ENCODE measurements around the gene STAT2.

- TF ChIP-seq PBX3 (CRISPR knock-in tag; IDR thresholded peaks at IDR 0.05; ENCODE audit: borderline replicate concordance) (no peak), ZSCAN30 (CRISPR knock-in tag; IDR thresholded peaks at IDR 0.05) (no peak), ZFP36L2 (CRISPR knock-in tag; IDR thresholded peaks at IDR 0.05) (no peak), ZFP36 (IDR thresholded peaks at IDR 0.05; ENCODE audit: borderline replicate concordance, low read depth, low read length, partially characterized antibody) (no peak), PTBP1 (IDR thresholded peaks at IDR 0.05; ENCODE audit: low read depth, low read length, poor library complexity, severe bottlenecking) (no peak), ATF2 (CRISPR knock-in tag; IDR thresholded peaks at IDR 0.05) (no peak), GABPA (IDR thresholded peaks at IDR 0.05; ENCODE audit: low read depth, low read length) (no peak), GABPA (CRISPR knock-in tag; IDR thresholded peaks at IDR 0.05; ENCODE audit: low read depth) (no peak)
- TF ChIP-seq, protein P1, sequence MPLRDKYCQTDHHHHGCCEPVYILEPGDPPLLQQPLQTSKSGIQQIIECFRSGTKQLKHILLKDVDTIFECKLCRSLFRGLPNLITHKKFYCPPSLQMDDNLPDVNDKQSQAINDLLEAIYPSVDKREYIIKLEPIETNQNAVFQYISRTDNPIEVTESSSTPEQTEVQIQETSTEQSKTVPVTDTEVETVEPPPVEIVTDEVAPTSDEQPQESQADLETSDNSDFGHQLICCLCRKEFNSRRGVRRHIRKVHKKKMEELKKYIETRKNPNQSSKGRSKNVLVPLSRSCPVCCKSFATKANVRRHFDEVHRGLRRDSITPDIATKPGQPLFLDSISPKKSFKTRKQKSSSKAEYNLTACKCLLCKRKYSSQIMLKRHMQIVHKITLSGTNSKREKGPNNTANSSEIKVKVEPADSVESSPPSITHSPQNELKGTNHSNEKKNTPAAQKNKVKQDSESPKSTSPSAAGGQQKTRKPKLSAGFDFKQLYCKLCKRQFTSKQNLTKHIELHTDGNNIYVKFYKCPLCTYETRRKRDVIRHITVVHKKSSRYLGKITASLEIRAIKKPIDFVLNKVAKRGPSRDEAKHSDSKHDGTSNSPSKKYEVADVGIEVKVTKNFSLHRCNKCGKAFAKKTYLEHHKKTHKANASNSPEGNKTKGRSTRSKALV (CRISPR knock-in tag; IDR thresholded peaks at IDR 0.05), result no peak
- TF ChIP-seq, protein P2, sequence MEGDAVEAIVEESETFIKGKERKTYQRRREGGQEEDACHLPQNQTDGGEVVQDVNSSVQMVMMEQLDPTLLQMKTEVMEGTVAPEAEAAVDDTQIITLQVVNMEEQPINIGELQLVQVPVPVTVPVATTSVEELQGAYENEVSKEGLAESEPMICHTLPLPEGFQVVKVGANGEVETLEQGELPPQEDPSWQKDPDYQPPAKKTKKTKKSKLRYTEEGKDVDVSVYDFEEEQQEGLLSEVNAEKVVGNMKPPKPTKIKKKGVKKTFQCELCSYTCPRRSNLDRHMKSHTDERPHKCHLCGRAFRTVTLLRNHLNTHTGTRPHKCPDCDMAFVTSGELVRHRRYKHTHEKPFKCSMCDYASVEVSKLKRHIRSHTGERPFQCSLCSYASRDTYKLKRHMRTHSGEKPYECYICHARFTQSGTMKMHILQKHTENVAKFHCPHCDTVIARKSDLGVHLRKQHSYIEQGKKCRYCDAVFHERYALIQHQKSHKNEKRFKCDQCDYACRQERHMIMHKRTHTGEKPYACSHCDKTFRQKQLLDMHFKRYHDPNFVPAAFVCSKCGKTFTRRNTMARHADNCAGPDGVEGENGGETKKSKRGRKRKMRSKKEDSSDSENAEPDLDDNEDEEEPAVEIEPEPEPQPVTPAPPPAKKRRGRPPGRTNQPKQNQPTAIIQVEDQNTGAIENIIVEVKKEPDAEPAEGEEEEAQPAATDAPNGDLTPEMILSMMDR (CRISPR knock-in tag; IDR thresholded peaks at IDR 0.05), result peak; percentile 49
Measured at GRCh38 chr12:56346675-56347074, 13.2 kb downstream of the STAT2 start.
